ENCODE data around the gene ANXA5. TPM values are rescaled to one million over a fixed set of nuclear protein-coding genes. Genes with fewer than 3 reads are reported as not detected.

The ANXA5 gene
- total RNA-seq, 1 experiment from 2014 or later = 107 TPM

DNA sequence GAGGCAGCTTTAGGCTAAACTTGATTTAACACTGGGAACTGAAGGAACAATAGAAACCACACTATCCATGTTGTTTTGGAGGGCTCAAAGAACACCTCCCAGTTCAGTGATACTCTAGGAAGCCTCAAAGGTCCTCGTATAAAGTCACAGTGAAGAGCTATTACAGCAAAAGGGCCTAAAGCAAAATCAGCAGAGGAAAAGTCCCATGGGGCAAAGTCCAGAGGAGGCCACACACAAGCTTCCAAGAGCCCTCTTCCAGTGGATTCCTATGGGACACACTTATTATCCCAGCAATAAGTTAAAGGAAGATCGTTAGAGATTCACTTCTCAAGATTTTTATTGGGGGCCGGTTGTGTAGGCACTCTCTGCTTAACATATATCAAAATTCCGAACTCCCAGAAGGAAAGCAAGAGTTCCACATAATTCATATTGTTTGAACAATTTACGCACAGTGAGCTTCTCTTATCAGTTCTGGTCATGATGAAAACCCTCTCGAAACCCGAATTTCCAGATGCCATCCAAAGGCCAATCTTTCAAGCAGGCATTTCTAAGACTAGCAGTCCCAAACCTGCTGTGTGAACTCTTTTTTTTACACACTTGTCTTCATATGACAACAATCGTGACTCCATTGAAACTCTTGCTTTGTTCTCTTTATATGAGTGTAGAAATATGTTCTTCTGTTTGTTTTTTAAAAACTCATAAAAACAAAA is 53.7 kb downstream of the ANXA5 start:
- DNase-seq (ENCODE audit: low spot score) = peak; percentile 10

DNA sequence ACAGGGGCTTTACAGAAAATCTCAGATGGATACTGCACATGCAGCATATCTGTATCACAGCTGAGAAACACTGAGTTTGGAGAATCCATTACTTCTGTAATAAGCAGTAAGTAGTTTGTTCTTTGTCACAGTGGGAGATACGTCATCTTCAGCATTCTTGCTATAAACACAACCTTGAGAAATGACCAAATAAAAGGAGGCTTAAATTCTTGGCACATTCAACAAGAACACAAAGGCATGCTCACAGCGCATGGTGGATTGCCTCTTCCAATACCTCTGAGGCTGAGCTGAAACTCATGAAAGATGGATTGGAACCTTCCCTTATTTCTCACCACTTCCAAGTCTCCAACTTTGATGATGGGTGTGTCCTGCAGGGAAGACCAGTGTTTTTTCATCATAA is 54.5 kb downstream of the ANXA5 start:
- DNase-seq (ENCODE audit: low spot score) = no peak

- DNase-seq (ENCODE audit: low spot score) = no peak
Observed at GRCh38 chr4:121633653-121634052, 63.1 kb downstream of the ANXA5 start.

DNA sequence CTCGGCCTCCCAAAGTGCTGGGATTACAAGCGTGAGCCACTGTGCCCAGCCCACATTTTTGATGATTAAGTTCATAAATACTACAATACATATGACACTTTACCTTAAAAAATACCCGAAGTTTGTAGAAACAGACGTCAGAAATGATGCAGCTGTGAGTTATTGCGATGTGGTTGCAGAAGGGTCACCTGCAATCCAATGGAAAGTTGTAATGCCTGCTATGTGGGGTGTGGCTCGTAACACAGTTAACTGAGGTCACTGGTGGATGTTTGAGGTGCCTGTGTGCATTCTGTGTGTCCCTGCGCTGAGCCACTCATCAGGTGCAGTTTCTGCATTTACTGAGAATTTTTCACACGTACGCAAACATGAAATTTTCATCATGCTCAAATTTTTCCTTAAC is 64.1 kb downstream of the ANXA5 start:
- no peak for DNase-seq (ENCODE audit: low spot score)

Other genes starting within 250 kb of the ANXA5 start
- not detected in 2 replicates for gene SMIM43, start 68.2 kb upstream of the ANXA5 start, total RNA-seq (2014; rRNA removed; shearing (Covaris generic))
- 19.0 and 24.6 TPM in 2 replicates for gene EXOSC9, start 104.3 kb upstream of the ANXA5 start, total RNA-seq (2014; rRNA removed; shearing (Covaris generic))
- 90.9 and 94.6 TPM in 2 replicates for gene CCNA2, start 126.9 kb upstream of the ANXA5 start, total RNA-seq (2014; rRNA removed; shearing (Covaris generic))
- gene BBS7, start 173.5 kb upstream of the ANXA5 start, total RNA-seq (2014; rRNA removed; shearing (Covaris generic)) = 7.6 and 10.0 TPM in 2 replicates

Measured in HT-29 (cell line).